GM12878 (cell line): ENCODE data around the gene ROBO1. TPM values are rescaled to one million over a fixed set of nuclear protein-coding genes. Genes with fewer than 3 reads are reported as not detected.

Experiments
- ATAC-seq: fragments of 200-7000 bp; cut with Tn5 transposase; 3 replicates; pipeline ENCODE4 v1.9.1; 2020; ENCODE audit warnings: mild to moderate bottlenecking, moderate library complexity
- BruUV-seq: library from RNA; stranded (reverse); fragments of 400-500 nt; replicated peaks from 2 replicates; lab custom pipeline; 2021; lab: Mats Ljungman, UMichigan
- CTCF ChIA-PET: fragments of 300-600 bp; sonication (Branson Sonifier 250); formaldehyde crosslinking; extraction: SDS; loops from one replicate; lab custom pipeline; 2021; ENCODE audit warnings: inconsistent platforms; lab: Yijun Ruan, JAX
- POLR2A ChIA-PET: fragments of 350-600 bp; formaldehyde crosslinking; extraction: SDS; loops from one replicate; lab custom pipeline; 2021; ENCODE audit warnings: inconsistent platforms; lab: Charles Lee
- RAD21 ChIA-PET: fragments of 300-600 bp; sonication (Branson Sonifier 250); formaldehyde crosslinking; loops from one replicate; lab custom pipeline; 2023; ENCODE audit warnings: antibody characterized with exemption; ENCODE audit not compliant: unreplicated experiment; lab: Charles Lee
- SMC1A ChIA-PET: fragments of 300-600 bp; sonication (Branson Sonifier 250); formaldehyde crosslinking; loops from one replicate; lab custom pipeline; 2023; ENCODE audit not compliant: unreplicated experiment, uncharacterized antibody; lab: Charles Lee
- DNase-seq: peaks from one replicate; pipeline ENCODE4 v3.0.0-alpha.2; 2011; ENCODE audit warnings: low read depth, low spot score
- FAIRE-seq: peaks from 3 replicates; lab custom pipeline; 2011; peaks lifted over from hg19 to GRCh38; lab: Jason Lieb, UNC
- H2AFZ ChIP-seq: 2 replicates; pipeline ENCODE4 v1.6.0; 2011; ENCODE audit warnings: low read depth, low read length, control low read depth; ENCODE audit not compliant: control insufficient read depth
- H3K27ac ChIP-seq: 2 replicates; pipeline ENCODE4 v1.5.1; 2011; ENCODE audit warnings: control low read depth; ENCODE audit not compliant: control insufficient read depth, insufficient read depth
- H3K27me3 ChIP-seq, 2 experiments: replicated peaks in 1 of 2; 2 replicates each; pipeline versions ENCODE4 v1.6.0 to v1.6.1; 2011; ENCODE audit warnings: low read length in 1 of 2; ENCODE audit not compliant: control insufficient read depth in 2 of 2, insufficient read depth in 2 of 2
- H3K36me3 ChIP-seq, 2 experiments: 2 replicates each; pipeline ENCODE4 v1.5.1; 2011; ENCODE audit warnings: low read length in 1 of 2; ENCODE audit not compliant: control insufficient read depth in 2 of 2, insufficient read depth in 2 of 2
- H3K4me1 ChIP-seq: 2 replicates; pipeline ENCODE4 v1.6.1; 2011; ENCODE audit warnings: mild to moderate bottlenecking, low read length, moderate library complexity, mixed read lengths; ENCODE audit not compliant: control insufficient read depth, insufficient read depth
- H3K4me2 ChIP-seq: 2 replicates; pipeline ENCODE4 v1.6.0; 2011; ENCODE audit warnings: control low read depth; ENCODE audit not compliant: control insufficient read depth, insufficient read depth
- H3K4me3 ChIP-seq: fragments of 200-600 bp; sonication (generic); 2 replicates; pipeline ENCODE4 v1.5.1; 2016
- H3K79me2 ChIP-seq: 2 replicates; pipeline ENCODE4 v1.6.0; 2011; ENCODE audit warnings: low read length; ENCODE audit not compliant: control insufficient read depth, insufficient read depth
- H3K9ac ChIP-seq: 2 replicates; pipeline ENCODE4 v1.8.0; 2011; ENCODE audit warnings: low read length, control low read depth, mixed read lengths; ENCODE audit not compliant: control insufficient read depth, insufficient read depth
- H3K9me3 ChIP-seq: replicated peaks from 3 replicates; pipeline ENCODE4 v1.5.1; 2011; ENCODE audit warnings: mild to moderate bottlenecking, low read length; ENCODE audit not compliant: control insufficient read depth, insufficient read depth
- H4K20me1 ChIP-seq: 2 replicates; pipeline ENCODE4 v1.6.0; 2011; ENCODE audit not compliant: control insufficient read depth, insufficient read depth
- EGR1 ChIP-seq, 2 experiments: IDR thresholded peaks; 1 replicate in 1 of 2; 2 replicates in 1 of 2; pipeline ENCODE4 v1.6.1; 2011 to 2012; ENCODE audit warnings: low read depth in 2 of 2, low read length in 2 of 2, borderline replicate concordance in 1 of 2, mild to moderate bottlenecking in 1 of 2, moderate library complexity in 1 of 2
- MEF2A ChIP-seq: IDR thresholded peaks from 2 replicates; pipeline ENCODE4 v1.6.1; 2011; ENCODE audit warnings: low read depth, mild to moderate bottlenecking, low read length, moderate library complexity; ENCODE audit not compliant: insufficient read depth
- NKRF ChIP-seq: fragments of 450-650 bp; conservative IDR thresholded peaks from 2 replicates; pipeline ENCODE4 v1.6.1; 2017; ENCODE audit warnings: mild to moderate bottlenecking, moderate library complexity
- POLR2AphosphoS2 ChIP-seq: IDR thresholded peaks from 2 replicates; pipeline ENCODE4 v1.6.1; 2011; ENCODE audit warnings: low read depth, mild to moderate bottlenecking, low read length, improper control_type of control experiment, moderate library complexity
- ZNF274 ChIP-seq: IDR thresholded peaks from one replicate; pipeline ENCODE4 v1.8.0; 2011; ENCODE audit not compliant: insufficient read length, insufficient read depth
- WGBS: methylation state at CpG from one replicate; pipeline ENCODE4 v1.1.6; 2016; ENCODE audit warnings: low lambda C conversion rate; ENCODE audit not compliant: insufficient replicate concordance, insufficient coverage; ENCODE audit errors: missing lambda C conversion rate; 5-methylcytosine and 5-hydroxymethylcytosine counted together
- in situ Hi-C: fragments of 300-500 bp; cut with MboI; formaldehyde crosslinking; loops from 9 replicates; pipeline ENCODE4 v1.14.3; 2018; ENCODE audit warnings: mixed read lengths
- intact Hi-C: fragments of 100-400 bp; cut with micrococcal nuclease; formaldehyde crosslinking; loops from one replicate; pipeline ENCODE4 v1.14.2; 2022; ENCODE audit not compliant: unreplicated experiment
- polyA plus RNA-seq, 11 experiments: library from polyadenylated mRNA; depleted of rRNA in 4 of 11; unstranded in 6 of 11; stranded (reverse) in 5 of 11; fragments of >200 nt; fragmentation: Nextera tagmentation in 4 of 11; fragmentation: Illumina TruSeq in 1 of 11; extraction: Ambion mirVana in 4 of 11; extraction: Trizol in 1 of 11; gene quantifications; 1 replicate in 1 of 11; 2 replicates in 10 of 11; pipeline versions ENCODE4 v1.2.1 to v1.2.3, GENCODE V29; 2011 to 2016; ENCODE audit warnings: inconsistent platforms in 2 of 11, missing spikeins in 2 of 11, low read depth in 1 of 11
- total RNA-seq, 4 experiments: library from RNA; depleted of rRNA in 3 of 4; stranded (reverse); fragments of >200 nt in 3 of 4; fragmentation: Illumina TruSeq in 1 of 4; extraction: Trizol in 1 of 4; gene quantifications; 2 replicates each; pipeline versions ENCODE4 v1.2.1 to v1.2.3, GENCODE V29; 2013 to 2021
- TF ChIP-seq, protein P1 (sequence below): fragments of 450-650 bp; IDR thresholded peaks from 2 replicates; pipeline ENCODE4 v1.6.1; 2016; ENCODE audit warnings: mild to moderate bottlenecking, moderate library complexity, borderline replicate concordance

The ROBO1 gene
- total and polyA plus RNA-seq, 10 of the 15 experiments (the other 5 are each of a cell fraction or from before 2014, with no cell fraction given): 0.29 to 46.5 (median 1.2) TPM

DNA sequence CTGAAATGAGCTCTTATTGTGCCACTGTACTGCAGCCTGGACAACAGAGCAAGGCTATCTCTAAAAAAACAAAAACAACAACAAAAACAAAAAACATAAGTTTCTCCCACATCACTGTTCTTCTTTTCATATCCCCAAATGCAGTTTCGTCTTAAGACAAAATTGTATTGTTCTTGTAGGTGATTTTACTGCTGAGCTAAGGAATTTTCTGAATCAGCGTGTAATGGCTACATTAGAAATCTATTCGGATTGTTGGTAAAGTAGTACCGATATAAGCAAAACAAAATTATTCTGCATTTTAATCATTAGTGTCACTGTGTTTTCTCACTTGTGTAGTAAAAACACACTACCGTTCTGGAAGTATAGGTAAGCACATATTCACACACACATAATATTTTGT, 512.5 kb downstream of the ROBO1 start:
- no peak overlapping the region for H3K9ac ChIP-seq
- DNase-seq (no peak), FAIRE-seq (no peak), ATAC-seq (no peak)
- intact Hi-C loops (no loop called here), in situ Hi-C loops (no loop called here)
- H3K9me3 ChIP-seq: no peaks in the 10 kb centered on the region
- POLR2A ChIA-PET: no interaction called here
- no peaks in the 10 kb centered on the region for H3K36me3 ChIP-seq
- SMC1A ChIA-PET: interaction anchor here (1.2 kb wide), 2 partner anchors 13 to 169 kb away, joined by 3 read pairs; no protein-coding TSS in a partner anchor
- no TSS peak for BruUV-seq
- no peak overlapping the region for H3K4me3 ChIP-seq
- no peak overlapping the region for H3K4me2 ChIP-seq
- no peaks in the 10 kb centered on the region for H3K4me1 ChIP-seq
- H3K79me2 ChIP-seq: no peaks in the 10 kb centered on the region
- CTCF ChIA-PET: interaction anchor here (1.2 kb wide), 1 partner anchor 11 kb away, joined by 3 read pairs; no protein-coding TSS in a partner anchor
- no peaks in the 10 kb centered on the region for H4K20me1 ChIP-seq
- RAD21 ChIA-PET: interaction anchor here (1.3 kb wide), 1 partner anchor 106 kb away, joined by 4 read pairs; no protein-coding TSS in a partner anchor
- no peak overlapping the region for H3K27ac ChIP-seq
- 47% methylated on average over 5 of the region's 5 CpGs for WGBS
- no peaks in the 10 kb centered on the region for H3K27me3 ChIP-seq
- H2AFZ ChIP-seq: no peak overlapping the region
- TF ChIP-seq, protein P1, sequence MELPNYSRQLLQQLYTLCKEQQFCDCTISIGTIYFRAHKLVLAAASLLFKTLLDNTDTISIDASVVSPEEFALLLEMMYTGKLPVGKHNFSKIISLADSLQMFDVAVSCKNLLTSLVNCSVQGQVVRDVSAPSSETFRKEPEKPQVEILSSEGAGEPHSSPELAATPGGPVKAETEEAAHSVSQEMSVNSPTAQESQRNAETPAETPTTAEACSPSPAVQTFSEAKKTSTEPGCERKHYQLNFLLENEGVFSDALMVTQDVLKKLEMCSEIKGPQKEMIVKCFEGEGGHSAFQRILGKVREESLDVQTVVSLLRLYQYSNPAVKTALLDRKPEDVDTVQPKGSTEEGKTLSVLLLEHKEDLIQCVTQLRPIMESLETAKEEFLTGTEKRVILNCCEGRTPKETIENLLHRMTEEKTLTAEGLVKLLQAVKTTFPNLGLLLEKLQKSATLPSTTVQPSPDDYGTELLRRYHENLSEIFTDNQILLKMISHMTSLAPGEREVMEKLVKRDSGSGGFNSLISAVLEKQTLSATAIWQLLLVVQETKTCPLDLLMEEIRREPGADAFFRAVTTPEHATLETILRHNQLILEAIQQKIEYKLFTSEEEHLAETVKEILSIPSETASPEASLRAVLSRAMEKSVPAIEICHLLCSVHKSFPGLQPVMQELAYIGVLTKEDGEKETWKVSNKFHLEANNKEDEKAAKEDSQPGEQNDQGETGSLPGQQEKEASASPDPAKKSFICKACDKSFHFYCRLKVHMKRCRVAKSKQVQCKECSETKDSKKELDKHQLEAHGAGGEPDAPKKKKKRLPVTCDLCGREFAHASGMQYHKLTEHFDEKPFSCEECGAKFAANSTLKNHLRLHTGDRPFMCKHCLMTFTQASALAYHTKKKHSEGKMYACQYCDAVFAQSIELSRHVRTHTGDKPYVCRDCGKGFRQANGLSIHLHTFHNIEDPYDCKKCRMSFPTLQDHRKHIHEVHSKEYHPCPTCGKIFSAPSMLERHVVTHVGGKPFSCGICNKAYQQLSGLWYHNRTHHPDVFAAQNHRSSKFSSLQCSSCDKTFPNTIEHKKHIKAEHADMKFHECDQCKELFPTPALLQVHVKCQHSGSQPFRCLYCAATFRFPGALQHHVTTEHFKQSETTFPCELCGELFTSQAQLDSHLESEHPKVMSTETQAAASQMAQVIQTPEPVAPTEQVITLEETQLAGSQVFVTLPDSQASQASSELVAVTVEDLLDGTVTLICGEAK: no peak
- no peak for TF ChIP-seq MEF2A
- TF ChIP-seq ZNF274: no peak
- TF ChIP-seq NKRF: no peak
- no peak for TF ChIP-seq POLR2AphosphoS2
- TF ChIP-seq EGR1 (IDR thresholded peaks at IDR 0.05; ENCODE audit: borderline replicate concordance in 1 of 2, low read depth in 2 of 2, low read length in 2 of 2): no peak
